Skeletal muscle satellite cell (primary cell): ENCODE results near the gene REG4. TPM values are rescaled to one million over a fixed set of nuclear protein-coding genes. Genes with fewer than 3 reads are reported as not detected.
"Not testable (repeated sequence)": the region's sequence is repeated elsewhere in the genome, so short reads cannot be mapped to it uniquely, and the experiment has no call there.

Experiments
- H3K27me3 ChIP-seq: 2 replicates; pipeline ENCODE4 v1.7.0; 2013; ENCODE audit warnings: low read length; ENCODE audit not compliant: control insufficient read depth, insufficient read depth
- H3K36me3 ChIP-seq: 2 replicates; pipeline ENCODE4 v1.7.0; 2013; ENCODE audit warnings: mild to moderate bottlenecking, control low read depth, low read length; ENCODE audit not compliant: insufficient read depth
- H3K4me1 ChIP-seq: 2 replicates; pipeline ENCODE4 v1.7.0; 2013; ENCODE audit warnings: low read length; ENCODE audit not compliant: control insufficient read depth, insufficient read depth
- H3K4me2 ChIP-seq: 2 replicates; pipeline ENCODE4 v1.7.0; 2013; ENCODE audit warnings: mild to moderate bottlenecking, low read length
- H3K4me3 ChIP-seq: 2 replicates; pipeline ENCODE4 v1.7.0; 2013; ENCODE audit warnings: low read length
- H3K9ac ChIP-seq: 2 replicates; pipeline ENCODE4 v1.7.0; 2013; ENCODE audit warnings: mild to moderate bottlenecking, low read depth, low read length, moderate library complexity
- H3K9me3 ChIP-seq: replicated peaks from 2 replicates; pipeline ENCODE4 v1.7.0; 2013; ENCODE audit warnings: mild to moderate bottlenecking, control low read depth, low read length
- total RNA-seq: library from RNA; depleted of rRNA; stranded (reverse); fragments of >200 nt; gene quantifications from 2 replicates; pipeline ENCODE4 v1.2.3, GENCODE V29; 2012; rRNA removed

Gene REG4
- not detected in 2 replicates for total RNA-seq

DNA sequence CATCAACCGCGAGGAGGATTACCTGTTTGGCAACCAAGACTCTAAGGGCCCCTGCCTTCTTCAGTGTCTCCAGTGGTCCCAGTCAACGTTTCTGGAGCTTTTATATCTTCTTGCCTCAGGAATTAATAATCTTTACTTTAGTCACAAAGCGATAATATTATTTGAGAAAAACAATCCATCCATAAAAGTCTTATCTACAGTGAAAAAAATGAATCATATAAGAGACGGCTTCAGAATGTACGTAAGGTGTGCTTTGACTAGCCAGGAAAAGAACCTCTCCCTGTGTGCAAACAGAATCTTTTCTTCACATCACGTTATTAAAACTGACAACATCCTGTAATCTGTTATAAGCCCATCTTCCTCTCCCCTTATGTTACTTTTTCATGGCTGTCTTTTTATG lies at the start of gene REG4:
Gene REG4 (minus strand): TSS at position 74 of the 400 bp plus-strand sequence. CDS start 2,691 bp downstream, outside the sequence.
- Histone ChIP-seq H3K9ac (no peak within 1 kb of the TSS), H3K27me3 (peaks cover 15% of the 10 kb centered on the region), H3K4me1 (peaks cover 18% of the 10 kb centered on the region), H3K4me3 (no peak within 1 kb of the TSS), H3K9me3 (no peaks in the 10 kb centered on the region), H3K36me3 (no peaks in the 10 kb centered on the region), H3K4me2 (no peak within 1 kb of the TSS)

DNA sequence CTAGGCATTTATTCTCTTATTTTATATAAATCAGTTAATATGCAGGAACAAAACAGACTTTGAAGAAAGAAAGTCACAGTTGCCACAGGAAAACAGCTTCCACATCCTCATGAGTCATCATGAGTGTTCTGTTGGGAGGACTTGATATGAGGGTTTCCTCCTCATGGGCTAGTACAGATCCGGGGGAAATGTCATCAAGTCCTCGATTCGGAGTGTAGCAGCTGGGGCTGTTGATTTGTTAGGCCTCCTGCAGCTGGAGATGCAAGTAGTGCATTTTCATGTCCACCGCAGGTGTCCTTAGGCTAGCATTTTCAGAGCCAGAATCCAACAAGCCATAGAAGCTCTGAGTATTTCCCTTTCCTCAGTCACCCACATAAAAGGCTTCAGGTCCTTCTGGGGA lies 48.4 kb upstream of the REG4 start:
- H3K4me1 ChIP-seq = peaks cover 14% of the 10 kb centered on the region
- H3K4me2 ChIP-seq = peak overlapping the region; percentile 12
- H3K27me3 ChIP-seq = no peaks in the 10 kb centered on the region
- no peak overlapping the region for H3K9ac ChIP-seq
- no peaks in the 10 kb centered on the region for H3K9me3 ChIP-seq
- H3K4me3 ChIP-seq = no peak overlapping the region
- H3K36me3 ChIP-seq = no peaks in the 10 kb centered on the region

DNA sequence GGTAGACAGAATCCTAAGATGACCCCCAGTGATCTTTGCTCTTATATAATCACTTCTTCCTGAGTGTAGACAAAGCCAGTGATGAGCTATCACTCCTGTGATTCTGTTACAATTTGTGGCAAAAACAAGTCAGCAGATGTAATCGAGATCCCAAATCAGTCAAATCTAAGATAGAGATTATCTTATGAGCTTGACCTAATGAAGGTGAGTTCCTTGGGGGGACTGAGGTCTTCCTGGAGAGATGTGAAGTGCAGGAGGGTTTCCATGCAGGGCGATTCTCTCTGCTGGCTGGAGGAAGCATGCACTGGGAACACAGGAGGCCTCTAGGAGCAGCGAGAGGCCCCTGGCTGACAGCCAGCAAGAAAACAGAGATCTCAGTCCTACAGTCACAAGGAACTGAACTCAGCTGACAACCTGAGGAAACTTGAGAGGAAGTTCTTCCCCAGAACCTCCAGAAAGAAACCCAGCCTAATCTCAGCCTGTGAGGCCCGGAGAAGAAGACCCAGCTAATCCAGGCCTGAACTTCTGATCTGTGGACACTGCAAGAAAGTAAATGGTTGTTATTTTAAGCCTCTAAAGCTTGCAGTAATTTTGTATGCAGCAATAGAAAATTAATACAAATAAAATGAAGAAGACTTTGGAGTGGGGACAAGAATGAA lies 47.4 kb upstream of the REG4 start:
- H3K9me3 ChIP-seq, H3K4me2 ChIP-seq, H3K27me3 ChIP-seq, H3K4me3 ChIP-seq, H3K9ac ChIP-seq, H3K36me3 ChIP-seq: not testable (repeated sequence)
- H3K4me1 ChIP-seq = peaks cover 14% of the 10 kb centered on the region

DNA sequence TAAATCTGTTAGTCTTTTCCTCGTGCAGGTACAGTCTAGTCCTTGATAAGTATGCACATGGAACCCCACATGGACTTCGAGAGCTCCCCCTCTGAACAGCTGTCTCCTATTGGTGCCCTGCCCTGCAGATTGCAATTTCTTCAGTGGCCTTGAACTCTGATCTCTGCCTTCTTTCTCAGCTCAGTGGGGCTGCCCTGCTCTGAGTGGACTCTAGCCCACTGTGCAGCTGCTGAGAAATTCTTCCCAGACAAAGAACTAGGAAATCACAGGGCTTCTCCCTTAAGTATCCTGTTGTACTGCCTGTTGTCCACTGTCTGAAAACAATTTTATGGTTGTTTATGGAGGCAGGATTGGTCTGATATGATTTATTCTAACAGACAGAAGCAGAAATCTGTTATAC lies 46.9 kb upstream of the REG4 start:
- no peaks in the 10 kb centered on the region for H3K9me3 ChIP-seq
- H3K4me2 ChIP-seq = no peak overlapping the region
- no peaks in the 10 kb centered on the region for H3K27me3 ChIP-seq
- no peaks in the 10 kb centered on the region for H3K36me3 ChIP-seq
- peaks cover 14% of the 10 kb centered on the region for H3K4me1 ChIP-seq
- no peak overlapping the region for H3K4me3 ChIP-seq
- H3K9ac ChIP-seq = no peak overlapping the region

DNA sequence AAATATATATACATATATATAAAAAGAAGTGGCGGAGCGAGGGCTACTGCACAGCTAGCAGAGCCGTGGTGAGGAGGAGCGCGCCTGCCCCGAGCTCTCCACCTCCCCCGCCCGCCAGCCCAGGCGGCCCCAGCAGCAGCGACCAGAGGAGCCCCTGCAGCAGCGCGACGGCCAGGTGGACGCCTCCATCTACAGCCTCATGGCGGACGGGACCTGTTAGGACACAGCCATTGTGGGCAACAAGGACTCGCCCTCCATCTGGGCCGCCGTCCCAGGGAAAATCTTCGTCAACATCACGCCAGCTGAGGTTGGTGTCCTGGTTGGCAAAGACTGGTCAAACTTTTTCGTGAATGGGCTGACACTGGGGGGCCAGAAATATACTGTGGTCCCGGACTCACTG lies 41.9 kb upstream of the REG4 start:
- Histone ChIP-seq H3K9ac (no peak overlapping the region), H3K36me3 (no peaks in the 10 kb centered on the region), H3K9me3 (no peaks in the 10 kb centered on the region), H3K27me3 (no peaks in the 10 kb centered on the region), H3K4me3 (no peak overlapping the region), H3K4me2 (no peak overlapping the region), H3K4me1 (no peaks in the 10 kb centered on the region)

DNA sequence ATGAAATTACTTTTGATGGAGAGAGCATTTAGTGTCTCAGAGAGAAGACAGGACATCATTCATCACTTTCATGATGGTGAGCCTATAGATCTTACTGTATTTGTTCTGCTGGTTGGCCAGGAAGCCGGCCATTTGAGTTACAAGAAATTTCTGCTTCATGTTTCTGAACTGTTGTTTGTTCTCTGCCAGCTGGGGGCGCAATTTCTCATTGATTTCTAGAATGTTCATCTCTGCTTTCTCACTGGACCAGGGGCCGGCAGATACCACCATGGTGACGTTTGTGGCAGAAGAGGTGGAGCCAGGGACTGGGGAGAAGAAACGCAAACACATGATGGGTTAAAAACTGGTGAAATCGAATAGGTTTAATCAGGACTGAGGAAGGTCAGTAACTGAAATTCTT lies 32.9 kb upstream of the REG4 start:
- H3K4me2 ChIP-seq, H3K9ac ChIP-seq, H3K4me3 ChIP-seq, H3K4me1 ChIP-seq, H3K9me3 ChIP-seq, H3K36me3 ChIP-seq: not testable (repeated sequence)
- peaks cover 25% of the 10 kb centered on the region for H3K27me3 ChIP-seq

DNA sequence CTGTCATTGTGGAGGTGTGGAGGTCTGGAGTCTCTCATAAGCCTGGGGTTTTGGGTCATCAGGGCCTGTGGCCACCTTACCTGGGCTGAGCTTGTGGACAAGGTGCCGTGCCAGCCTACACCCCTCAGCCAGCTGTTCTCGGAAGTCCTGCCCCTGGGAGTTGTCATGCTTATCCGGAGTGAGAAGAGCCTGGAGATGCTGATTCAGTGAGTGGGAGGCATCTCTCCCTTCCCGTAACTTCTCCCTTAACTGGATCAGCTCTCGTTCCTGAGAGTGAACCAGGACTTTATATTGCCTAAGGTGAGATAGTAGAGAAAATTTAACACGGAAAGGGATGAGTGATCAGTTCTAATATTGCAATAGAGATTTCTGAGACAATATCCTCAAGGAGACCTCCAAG lies 30.0 kb upstream of the REG4 start:
- Histone ChIP-seq H3K9ac (no peak overlapping the region), H3K9me3 (no peaks in the 10 kb centered on the region), H3K27me3 (peaks cover 32% of the 10 kb centered on the region), H3K4me3 (no peak overlapping the region), H3K36me3 (no peaks in the 10 kb centered on the region), H3K4me2 (no peak overlapping the region), H3K4me1 (no peaks in the 10 kb centered on the region)

DNA sequence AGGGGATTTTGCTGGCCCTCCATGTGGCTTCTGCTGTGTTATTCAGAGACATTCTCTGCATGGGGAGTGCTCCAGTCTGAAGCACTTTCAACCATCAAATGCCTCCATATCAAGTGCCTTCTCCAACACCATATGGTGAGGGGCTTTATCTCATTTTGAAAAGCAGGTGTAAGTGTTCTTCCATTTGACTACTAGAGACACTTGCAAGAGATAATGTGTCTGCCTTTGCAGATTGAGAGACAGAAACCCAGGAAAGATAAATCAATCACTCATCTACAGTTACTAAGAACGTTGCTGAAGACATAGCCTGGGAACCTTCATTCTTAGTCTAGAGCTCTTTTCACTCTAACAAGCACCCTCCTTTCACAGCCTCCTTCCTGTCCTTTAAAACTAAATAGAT lies 29.5 kb upstream of the REG4 start:
- Histone ChIP-seq H3K27me3 (peaks cover 35% of the 10 kb centered on the region), H3K4me1 (no peaks in the 10 kb centered on the region), H3K4me2 (no peak overlapping the region), H3K9ac (no peak overlapping the region), H3K36me3 (no peaks in the 10 kb centered on the region), H3K4me3 (no peak overlapping the region), H3K9me3 (no peaks in the 10 kb centered on the region)

DNA sequence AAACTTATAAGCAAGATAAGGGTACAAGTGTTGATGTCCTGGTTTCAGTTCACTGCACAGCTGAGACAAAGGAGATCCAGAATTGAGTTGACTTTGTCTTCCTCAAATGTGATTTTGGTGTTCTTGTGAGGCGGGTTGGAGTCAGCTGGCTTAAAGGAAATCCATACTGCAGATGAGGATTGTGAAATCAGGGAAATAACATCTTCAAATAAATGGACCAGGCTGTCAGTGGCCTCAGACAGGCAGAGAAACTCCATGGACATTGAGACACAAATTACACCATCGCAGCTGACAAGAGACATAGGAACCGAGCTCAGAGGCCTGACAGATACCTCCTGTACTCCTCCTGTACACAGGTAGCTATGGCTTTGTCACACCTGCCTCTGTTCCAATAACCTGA lies 27.0 kb upstream of the REG4 start:
- Histone ChIP-seq H3K4me1 (no peaks in the 10 kb centered on the region), H3K27me3 (peaks cover 44% of the 10 kb centered on the region), H3K4me2 (no peak overlapping the region), H3K4me3 (no peak overlapping the region), H3K9me3 (no peaks in the 10 kb centered on the region), H3K36me3 (no peaks in the 10 kb centered on the region), H3K9ac (no peak overlapping the region)

DNA sequence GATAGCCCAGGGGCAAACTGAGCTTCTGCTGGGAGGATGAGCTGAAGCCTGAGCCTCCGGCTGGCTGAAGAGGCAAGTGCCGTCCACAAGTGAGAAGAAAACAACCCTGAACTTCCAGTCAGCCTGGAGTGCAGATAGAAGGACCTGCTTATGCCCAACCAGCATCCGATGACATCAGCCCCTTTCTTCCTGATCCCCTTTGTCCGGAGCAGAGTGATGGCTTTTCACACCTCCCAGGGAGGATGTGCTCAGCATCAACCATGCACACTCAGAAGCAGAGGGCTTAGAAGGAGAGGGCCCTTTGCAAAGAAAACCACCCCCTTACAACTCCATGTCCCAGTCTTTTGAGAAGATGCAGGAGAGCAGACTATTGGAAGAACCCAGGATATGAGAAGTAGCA lies 23.7 kb upstream of the REG4 start:
- Histone ChIP-seq H3K4me2 (no peak overlapping the region), H3K27me3 (peaks cover 27% of the 10 kb centered on the region), H3K9ac (no peak overlapping the region), H3K36me3 (no peaks in the 10 kb centered on the region), H3K9me3 (no peaks in the 10 kb centered on the region), H3K4me3 (no peak overlapping the region), H3K4me1 (peaks cover 5% of the 10 kb centered on the region)

DNA sequence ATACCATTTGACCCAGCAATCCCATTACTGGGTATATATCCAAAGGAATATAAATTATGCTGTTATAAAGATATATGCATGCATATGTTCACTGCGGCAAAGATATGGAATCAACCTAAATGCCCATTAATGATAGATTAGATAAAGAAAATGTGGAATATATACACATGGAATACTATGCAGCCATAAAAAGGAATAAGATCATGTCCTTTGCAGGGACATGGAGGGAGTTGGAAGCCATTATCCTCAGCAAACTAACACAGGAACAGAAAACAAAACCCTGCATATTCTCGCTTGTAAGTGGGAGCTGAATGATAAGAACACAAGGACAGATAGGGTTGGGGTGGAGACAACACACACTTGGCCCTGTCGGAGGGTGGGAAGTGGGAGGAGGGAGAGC lies 19.8 kb upstream of the REG4 start:
- Histone ChIP-seq H3K36me3 (no peaks in the 10 kb centered on the region), H3K4me1 (peaks cover 5% of the 10 kb centered on the region), H3K9me3 (no peaks in the 10 kb centered on the region), H3K4me2 (no peak overlapping the region), H3K4me3 (no peak overlapping the region), H3K9ac (no peak overlapping the region), H3K27me3 (peaks cover 17% of the 10 kb centered on the region)

DNA sequence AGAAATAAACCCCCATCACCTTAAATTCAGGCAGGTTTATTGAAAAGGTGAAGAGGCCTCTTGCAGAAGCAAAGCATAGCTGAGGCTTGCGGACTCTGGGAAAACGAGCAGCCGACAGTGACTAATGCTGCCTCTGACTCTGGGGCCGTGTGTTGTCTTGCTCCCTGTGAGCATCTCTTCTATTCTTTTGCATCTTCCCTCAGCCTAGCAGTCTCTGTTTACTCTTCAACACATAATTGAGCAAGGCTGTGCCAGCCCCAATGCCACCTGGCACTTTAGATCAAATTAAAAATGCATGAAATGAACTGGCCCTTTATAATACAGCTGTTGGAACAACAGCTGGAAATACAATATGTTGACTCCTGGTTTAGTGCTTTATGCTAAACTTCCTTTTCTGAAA lies 18.4 kb upstream of the REG4 start:
- Histone ChIP-seq H3K9ac (peak overlapping the region; percentile 34), H3K4me1 (peaks cover 5% of the 10 kb centered on the region), H3K4me2 (peak overlapping the region; percentile 35), H3K4me3 (peak overlapping the region; percentile 41), H3K9me3 (no peaks in the 10 kb centered on the region), H3K27me3 (peaks cover 4% of the 10 kb centered on the region), H3K36me3 (no peaks in the 10 kb centered on the region)
